HL-60 (cell line): ENCODE data around the gene DOK6.

Experiments used
- CTCF ChIP-seq: IDR thresholded peaks from one replicate; pipeline ENCODE4 v1.5.1; 2011; ENCODE audit warnings: low read length, control low read depth, inconsistent platforms; ENCODE audit not compliant: insufficient read depth
- GABPA ChIP-seq: IDR thresholded peaks from 2 replicates; pipeline ENCODE4 v1.6.1; 2012; ENCODE audit warnings: low read depth
- REST ChIP-seq: IDR thresholded peaks from 2 replicates; pipeline ENCODE4 v1.6.1; 2012; ENCODE audit warnings: low read depth; ENCODE audit not compliant: insufficient replicate concordance

GRCh38 chr18:69357590-69357989, 43.1 kb upstream of the DOK6 start:
- TF ChIP-seq CTCF (no peak), GABPA (no peak), REST (no peak)
